H1 (cell line): ENCODE data around the gene GATD1. TPM values are rescaled to one million over a fixed set of nuclear protein-coding genes. Genes with fewer than 3 reads are reported as not detected.

Source experiments
- CTCF ChIA-PET: fragments of 300-600 bp; sonication (Branson Sonifier 250); formaldehyde crosslinking; loops from one replicate; lab custom pipeline; 2021; ENCODE audit not compliant: partially characterized antibody; lab: Charles Lee
- POLR2A ChIA-PET: fragments of 300-600 bp; sonication (Branson Sonifier 250); formaldehyde crosslinking; loops from one replicate; lab custom pipeline; 2021; ENCODE audit warnings: inconsistent platforms; ENCODE audit not compliant: partially characterized antibody; lab: Charles Lee
- DNase-seq, 2 experiments: peaks; one replicate each; pipeline versions ENCODE4 v3.0.0 to v3.0.0-alpha.2; 2010 to 2022; ENCODE audit warnings: low spot score in 2 of 2, low read depth in 1 of 2, mixed read lengths in 1 of 2
- FAIRE-seq: peaks from 2 replicates; lab custom pipeline; 2011; peaks lifted over from hg19 to GRCh38; lab: Jason Lieb, UNC
- H2AFZ ChIP-seq: 2 replicates; pipeline ENCODE4 v1.8.1; 2012; ENCODE audit warnings: low read length, inconsistent platforms
- H2AK5ac ChIP-seq: 2 replicates; pipeline ENCODE4 v1.6.1; 2013; ENCODE audit warnings: low read depth, low read length
- H2BK120ac ChIP-seq: replicated peaks from 2 replicates; pipeline ENCODE3; 2013; ENCODE audit warnings: low read depth, low read length, inconsistent platforms
- H2BK12ac ChIP-seq: 2 replicates; pipeline ENCODE4 v1.6.1; 2013; ENCODE audit warnings: low read depth, low read length
- H2BK15ac ChIP-seq: 2 replicates; pipeline ENCODE4 v1.6.1; 2013; ENCODE audit warnings: low read length
- H2BK20ac ChIP-seq: 2 replicates; pipeline ENCODE4 v1.6.1; 2013; ENCODE audit warnings: low read length
- H2BK5ac ChIP-seq: 2 replicates; pipeline ENCODE4 v1.6.1; 2013; ENCODE audit warnings: low read depth, low read length
- H3K14ac ChIP-seq: 2 replicates; pipeline ENCODE4 v1.6.1; 2013; ENCODE audit warnings: inconsistent platforms; ENCODE audit not compliant: insufficient read length
- H3K18ac ChIP-seq: 2 replicates; pipeline ENCODE4 v1.6.1; 2013; ENCODE audit warnings: low read length; ENCODE audit errors: extremely low read depth
- H3K23ac ChIP-seq: 2 replicates; pipeline ENCODE4 v1.6.1; 2013; ENCODE audit warnings: inconsistent platforms; ENCODE audit not compliant: insufficient read length
- H3K23me2 ChIP-seq: 2 replicates; pipeline ENCODE4 v1.6.1; 2013; ENCODE audit warnings: low read depth, low read length
- H3K27ac ChIP-seq: 2 replicates; pipeline ENCODE4 v1.6.1; 2011; ENCODE audit warnings: low read depth, low read length, inconsistent platforms
- H3K27me3 ChIP-seq, 4 experiments: replicated peaks in 1 of 4; 1 replicate in 1 of 4; 2 replicates in 3 of 4; pipeline versions ENCODE4 v1.6.1 to v1.8.1; 2011 to 2013; ENCODE audit warnings: low read length in 3 of 4, mild to moderate bottlenecking in 3 of 4, inconsistent platforms in 2 of 4, mixed read lengths in 2 of 4, moderate library complexity in 1 of 4; ENCODE audit not compliant: control insufficient read depth in 3 of 4, insufficient read depth in 3 of 4; ENCODE audit errors: extremely low read depth in 1 of 4
- H3K36me3 ChIP-seq, 4 experiments: 2 replicates each; pipeline versions ENCODE4 v1.6.1 to v1.8.1; 2011 to 2013; ENCODE audit warnings: mild to moderate bottlenecking in 4 of 4, low read length in 3 of 4, moderate library complexity in 2 of 4, control low read depth in 1 of 4, inconsistent platforms in 1 of 4; ENCODE audit not compliant: insufficient read depth in 4 of 4, control insufficient read depth in 2 of 4
- H3K4ac ChIP-seq: replicated peaks from 2 replicates; pipeline ENCODE3; 2013; ENCODE audit warnings: low read length, low read depth, mixed read lengths, inconsistent platforms; ENCODE audit not compliant: insufficient read length
- H3K4me1 ChIP-seq, 4 experiments: replicated peaks in 1 of 4; 1 replicate in 1 of 4; 2 replicates in 3 of 4; pipeline versions ENCODE4 v1.6.1 to v1.8.1; 2011 to 2013; ENCODE audit warnings: low read length in 3 of 4, inconsistent platforms in 2 of 4, mixed read lengths in 1 of 4; ENCODE audit not compliant: insufficient read depth in 4 of 4, control insufficient read depth in 3 of 4
- H3K4me2 ChIP-seq, 2 experiments: 2 replicates each; pipeline versions ENCODE4 v1.6.1 to v1.8.1; 2011 to 2013; ENCODE audit warnings: low read depth in 2 of 2, low read length in 2 of 2, control low read depth in 1 of 2, inconsistent platforms in 1 of 2, mild to moderate bottlenecking in 1 of 2; ENCODE audit not compliant: insufficient read depth in 1 of 2
- H3K4me3 ChIP-seq, 4 experiments: fragments of 200-600, 300-600 bp in 1 of 4; sonication (generic), shearing (Covaris generic), sonication (Bioruptor Twin) in 1 of 4; 2 replicates each; pipeline versions ENCODE4 v1.5.1 to v1.8.1; 2011 to 2016; ENCODE audit warnings: low read length in 4 of 4, low read depth in 3 of 4, control low read depth in 2 of 4, inconsistent platforms in 2 of 4, mild to moderate bottlenecking in 2 of 4, mixed read lengths in 1 of 4, moderate library complexity in 1 of 4; ENCODE audit not compliant: insufficient read depth in 2 of 4; ENCODE audit errors: extremely low read depth in 1 of 4
- H3K56ac ChIP-seq: replicated peaks from 2 replicates; pipeline ENCODE3; 2013; ENCODE audit warnings: low read depth, mild to moderate bottlenecking, mixed read lengths, low read length, inconsistent platforms; ENCODE audit not compliant: insufficient read length
- H3K79me1 ChIP-seq: 2 replicates; pipeline ENCODE4 v1.6.1; 2013; ENCODE audit warnings: low read depth, low read length, control low read depth
- H3K79me2 ChIP-seq, 2 experiments: 2 replicates each; pipeline versions ENCODE4 v1.6.1 to v1.8.1; 2012 to 2013; ENCODE audit warnings: low read length in 2 of 2, mild to moderate bottlenecking in 2 of 2, inconsistent platforms in 1 of 2; ENCODE audit not compliant: insufficient read depth in 2 of 2, control insufficient read depth in 1 of 2
- H3K9ac ChIP-seq, 4 experiments: replicated peaks in 1 of 4; 1 replicate in 1 of 4; 2 replicates in 3 of 4; pipeline versions ENCODE4 v1.6.1 to v1.8.1; 2011 to 2013; ENCODE audit warnings: low read depth in 3 of 4, low read length in 3 of 4, control low read depth in 2 of 4, mild to moderate bottlenecking in 2 of 4, moderate library complexity in 2 of 4, inconsistent platforms in 1 of 4; ENCODE audit errors: extremely low read depth in 1 of 4
- H3K9me3 ChIP-seq, 2 experiments: 2 replicates each; pipeline versions ENCODE4 v1.6.1 to v1.8.1; 2012 to 2013; ENCODE audit warnings: mild to moderate bottlenecking in 2 of 2, moderate library complexity in 2 of 2, control low read depth in 1 of 2, inconsistent platforms in 1 of 2, low read depth in 1 of 2, low read length in 1 of 2, mixed read lengths in 1 of 2; ENCODE audit not compliant: insufficient read depth in 2 of 2
- H4K20me1 ChIP-seq, 2 experiments: replicated peaks in 1 of 2; 2 replicates each; pipeline versions ENCODE3 to v1.8.1; 2011 to 2013; ENCODE audit warnings: inconsistent platforms in 2 of 2, low read length in 2 of 2, mild to moderate bottlenecking in 1 of 2; ENCODE audit not compliant: insufficient read depth in 2 of 2, control insufficient read depth in 1 of 2
- H4K5ac ChIP-seq: 2 replicates; pipeline ENCODE4 v1.6.1; 2013; ENCODE audit warnings: low read length, low read depth, mixed read lengths, inconsistent platforms; ENCODE audit not compliant: insufficient read length
- H4K8ac ChIP-seq: 2 replicates; pipeline ENCODE4 v1.8.0; 2013; ENCODE audit warnings: mild to moderate bottlenecking, moderate library complexity, low read length, inconsistent platforms; ENCODE audit not compliant: insufficient read depth; ENCODE audit errors: extremely low read depth
- H4K91ac ChIP-seq: replicated peaks from 2 replicates; pipeline ENCODE3; 2013; ENCODE audit warnings: low read length, mixed read lengths, inconsistent platforms; ENCODE audit not compliant: insufficient read length
- CHD2 ChIP-seq: IDR thresholded peaks from 2 replicates; pipeline ENCODE4 v1.6.1; 2012; ENCODE audit warnings: low read length, improper control_type of control experiment
- POLR2A ChIP-seq, 2 experiments: IDR thresholded peaks; 1 replicate in 1 of 2; 2 replicates in 1 of 2; pipeline ENCODE4 v1.6.1; 2011; ENCODE audit warnings: low read depth in 2 of 2, low read length in 2 of 2, mild to moderate bottlenecking in 2 of 2; ENCODE audit errors: control extremely low read depth in 1 of 2
- POLR2AphosphoS5 ChIP-seq: IDR thresholded peaks from 2 replicates; pipeline ENCODE4 v1.6.1; 2011; ENCODE audit warnings: low read depth, low read length
- WGBS, 2 experiments: shearing (Covaris generic) in 1 of 2; methylation state at CpG; one replicate each; pipeline versions ENCODE4 v1.1.6 to v1.1.7; 2013 to 2015; ENCODE audit warnings: low lambda C conversion rate in 2 of 2, mixed read lengths in 2 of 2, inconsistent platforms in 1 of 2, low coverage in 1 of 2, missing lambda C conversion rate in 1 of 2; ENCODE audit not compliant: insufficient replicate concordance in 2 of 2, insufficient coverage in 1 of 2, insufficient read length in 1 of 2; ENCODE audit errors: extremely low coverage in 1 of 2, missing lambda C conversion rate in 1 of 2; 5-methylcytosine and 5-hydroxymethylcytosine counted together
- polyA plus RNA-seq, 7 experiments: library from polyadenylated mRNA; depleted of rRNA in 3 of 7; stranded (reverse) in 5 of 7; unstranded in 2 of 7; fragments of >200 nt in 5 of 7; fragments of 200-250 nt in 2 of 7; gene quantifications; 1 replicate in 5 of 7; 2 replicates in 1 of 7; 4 replicates in 1 of 7; pipeline versions ENCODE4 v1.2.1 to v1.2.3, GENCODE V29; 2011 to 2013; ENCODE audit warnings: missing spikeins in 2 of 7, mixed read lengths in 2 of 7
- total RNA-seq: library from RNA; stranded (reverse); fragmentation: NEBNext Ultra II Directional; extraction: Animal tissue kit (Norgen Biotek cat#: 25700); gene quantifications from 2 replicates; pipeline ENCODE4 v1.2.1, GENCODE V29; 2021

GATD1 gene
- total and polyA plus RNA-seq, 2 of the 8 experiments (the other 6 are each of a cell fraction or from before 2014, with no cell fraction given): 47.5 to 54.8 TPM

DNA sequence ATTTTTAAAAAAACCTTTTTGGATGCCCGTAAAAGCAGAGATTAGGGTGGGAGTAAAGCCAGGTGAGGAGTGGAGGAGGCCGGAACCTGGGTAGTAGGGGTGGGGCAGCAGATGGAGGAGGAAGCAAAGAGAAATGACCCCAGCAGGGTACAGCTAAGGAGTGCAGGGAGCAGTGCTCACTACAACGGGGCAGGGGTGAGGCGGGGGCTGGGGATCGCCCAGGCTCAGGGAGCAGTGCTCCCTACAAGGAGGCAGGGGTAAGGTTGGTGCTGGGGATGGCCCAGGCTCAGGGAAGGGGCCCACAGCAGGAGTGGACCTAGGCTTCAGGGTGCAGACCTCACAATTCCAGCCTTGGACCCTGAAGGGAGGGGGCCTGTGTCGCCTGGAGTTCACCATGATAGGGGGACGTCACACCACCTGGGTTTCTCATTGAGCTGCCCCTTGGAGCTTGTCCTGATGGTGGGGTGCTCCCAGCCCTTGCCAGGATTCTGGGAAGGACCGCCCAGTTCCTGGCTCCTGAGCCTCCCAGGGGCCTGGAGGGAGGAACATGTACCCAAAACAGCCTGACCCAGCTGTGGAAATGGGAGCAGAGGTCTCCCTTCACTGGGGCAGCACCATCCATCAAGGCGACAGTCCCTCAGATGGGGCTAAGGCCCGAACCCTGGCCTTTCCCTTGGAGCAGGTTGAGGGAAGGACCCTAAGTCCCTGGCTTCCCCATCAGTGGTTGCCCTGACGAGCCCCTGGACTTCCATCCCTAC is 38.6 kb upstream of the GATD1 start:
- H3K23ac ChIP-seq: no peak overlapping the region
- H2AK5ac ChIP-seq: no peak overlapping the region
- no peak overlapping the region for H3K14ac ChIP-seq
- H3K18ac ChIP-seq: no peak overlapping the region
- no peak overlapping the region for H2BK120ac ChIP-seq
- H3K4me3 ChIP-seq: no peak overlapping the region
- 0 out of 2 replicates have a peak overlapping the region, but pooled peaks have one; percentile 2 for H2BK5ac ChIP-seq
- H4K91ac ChIP-seq: no peak overlapping the region
- 88% methylated on average over 11 of the region's 11 CpGs; no CpG with 5 or more reads in 1 of the 2 experiments for WGBS, 2 experiments
- no peaks in the 10 kb centered on the region; a peak in 2 of 7 replicates for H3K27me3 ChIP-seq
- H2AFZ ChIP-seq: no peak overlapping the region
- H4K5ac ChIP-seq: no peak overlapping the region
- FAIRE-seq: no peak
- H2BK20ac ChIP-seq: no peak overlapping the region
- no peak overlapping the region for H2BK15ac ChIP-seq
- H3K36me3 ChIP-seq: peaks cover 16 to 28% (median 25%) of the 10 kb centered on the region in 4 experiments
- H3K4ac ChIP-seq: no peak overlapping the region
- H3K56ac ChIP-seq: no peak overlapping the region
- H3K9me3 ChIP-seq: no peaks in the 10 kb centered on the region
- ChIA-PET CTCF (interaction anchor here (0.9 to 1.4 kb wide), 4 partner anchors 11 to 22 kb away, joined by 3 to 5 read pairs (median 4); partner anchors contain the start of gene PIDD1), POLR2A (interaction anchor here (1.7 to 53.0 kb wide), 3 partner anchors 5 to 72 kb away, joined by 4 to 1917 read pairs (median 1917); partner anchors contain the start of genes CD151, CEND1, CRACR2B and PIDD1)
- TF ChIP-seq POLR2AphosphoS5 (peak; percentile 54; the same call in 1 of the 2 replicates), POLR2A (IDR thresholded peaks at IDR 0.05; ENCODE audit: control extremely low read depth in 1 of 2, low read depth in 2 of 2, low read length in 2 of 2) (peak in 1 of 2 experiments; percentile 33; a peak in 1 of 3 replicates), CHD2 (no peak)
- TF ChIP-seq, all 59 proteins: peak for 2
- Histone ChIP-seq H3K4me1 (peaks cover 3 to 19% (median 10%) of the 10 kb centered on the region in 4 experiments; a peak in 6 of 7 replicates), H3K9ac (no peak overlapping the region), H3K79me2 (peaks cover 0 to 20% of the 10 kb centered on the region in 2 experiments; a peak in 2 of 4 replicates), H3K27ac (no peak overlapping the region), H2BK12ac (no peak overlapping the region; the same call in 1 of the 2 replicates), H3K79me1 (peaks cover under 1% of the 10 kb centered on the region), H4K8ac (no peak overlapping the region), H4K20me1 (peaks cover 10 to 23% of the 10 kb centered on the region in 2 experiments), H3K23me2 (peaks cover 8% of the 10 kb centered on the region; the same call in 1 of the 2 replicates), H3K4me2 (no peak overlapping the region)
- no peak for DNase-seq
